NCI-H146 treated with DMSO at 0.1 percent for 48 hours (cell line): ENCODE results near the gene ZNF488.

Experiments used
- DNase-seq: peaks from one replicate; lab custom pipeline; 2025; ENCODE audit not compliant: unreplicated experiment; lab: John Stamatoyannopoulos, UW

ZNF488 gene

GRCh38 chr10:47367646-47368045, 16.4 kb downstream of the ZNF488 start:
- DNase-seq = no peak

GRCh38 chr10:47366731-47367460, 17.2 kb downstream of the ZNF488 start:
- DNase-seq = no peak

GRCh38 chr10:47366181-47366631, 17.9 kb downstream of the ZNF488 start:
- DNase-seq = no peak

- DNase-seq = no peak
Observed at GRCh38 chr10:47365431-47366180, 18.5 kb downstream of the ZNF488 start.

DNA sequence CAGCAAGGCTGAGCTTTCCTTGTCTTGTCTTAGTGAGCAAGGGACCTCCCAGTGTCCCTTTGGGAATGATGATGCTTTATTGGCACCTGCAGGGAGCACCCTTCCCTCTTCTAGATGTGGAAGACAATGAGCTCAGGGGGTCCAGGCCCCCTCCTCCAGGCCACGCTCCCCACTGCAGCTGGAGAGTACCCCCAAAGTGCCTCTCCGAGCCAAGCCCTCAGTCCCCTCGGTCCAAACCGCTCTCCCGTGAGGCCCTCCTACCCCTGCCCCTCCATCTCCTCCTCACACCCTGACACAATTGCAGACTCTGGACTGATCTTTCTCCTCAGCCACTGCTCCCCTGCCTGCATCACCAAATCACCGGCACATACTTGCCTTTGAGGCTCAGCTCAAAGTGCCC, 19.2 kb downstream of the ZNF488 start:
- no peak for DNase-seq

GRCh38 chr10:47364366-47364765, 19.7 kb downstream of the ZNF488 start:
- peak; percentile 74 for DNase-seq

DNA sequence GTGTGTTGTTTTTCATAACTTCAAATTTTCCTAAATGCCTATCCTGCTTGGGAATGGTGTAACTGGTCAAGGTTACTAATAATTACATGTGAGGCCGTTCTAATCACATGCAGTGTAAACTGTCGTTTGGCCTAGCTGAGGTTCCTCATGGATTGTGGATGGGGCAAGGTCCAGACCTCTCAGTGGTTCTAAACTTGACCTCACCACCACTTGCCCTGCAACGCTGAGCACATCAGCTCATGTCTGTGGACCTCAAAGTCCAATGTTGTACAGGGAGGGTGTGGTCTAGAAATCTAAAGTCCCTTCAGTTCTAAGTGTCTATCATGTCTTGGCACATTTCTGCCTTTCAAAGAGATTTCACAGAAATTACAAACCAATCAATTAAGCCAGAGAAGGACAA, 20.3 kb downstream of the ZNF488 start:
- no peak for DNase-seq

- no peak for DNase-seq
Observed at GRCh38 chr10:47362199-47362598, 21.9 kb downstream of the ZNF488 start.

DNA sequence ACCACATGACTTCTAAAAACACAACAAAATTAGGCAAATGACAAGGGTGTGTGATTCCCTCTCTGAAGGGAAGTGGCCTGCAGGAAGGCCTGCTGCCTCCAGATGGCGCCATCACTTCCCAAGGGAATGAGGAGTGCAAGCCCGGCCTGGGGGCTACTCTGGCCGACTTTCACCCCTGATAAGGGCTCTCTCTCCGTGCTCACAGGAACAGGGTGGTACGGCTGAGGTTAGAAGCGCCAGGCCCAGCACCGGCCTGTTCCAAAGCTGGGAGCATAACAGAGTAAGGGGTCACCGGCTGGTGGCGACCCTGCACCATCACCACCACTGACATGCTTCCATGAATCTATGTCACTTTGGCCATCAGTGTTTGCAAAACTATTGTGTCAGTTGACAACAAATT, 22.8 kb downstream of the ZNF488 start:
- DNase-seq = no peak

- no peak for DNase-seq
Observed at GRCh38 chr10:47360419-47361040, 23.6 kb downstream of the ZNF488 start.

DNA sequence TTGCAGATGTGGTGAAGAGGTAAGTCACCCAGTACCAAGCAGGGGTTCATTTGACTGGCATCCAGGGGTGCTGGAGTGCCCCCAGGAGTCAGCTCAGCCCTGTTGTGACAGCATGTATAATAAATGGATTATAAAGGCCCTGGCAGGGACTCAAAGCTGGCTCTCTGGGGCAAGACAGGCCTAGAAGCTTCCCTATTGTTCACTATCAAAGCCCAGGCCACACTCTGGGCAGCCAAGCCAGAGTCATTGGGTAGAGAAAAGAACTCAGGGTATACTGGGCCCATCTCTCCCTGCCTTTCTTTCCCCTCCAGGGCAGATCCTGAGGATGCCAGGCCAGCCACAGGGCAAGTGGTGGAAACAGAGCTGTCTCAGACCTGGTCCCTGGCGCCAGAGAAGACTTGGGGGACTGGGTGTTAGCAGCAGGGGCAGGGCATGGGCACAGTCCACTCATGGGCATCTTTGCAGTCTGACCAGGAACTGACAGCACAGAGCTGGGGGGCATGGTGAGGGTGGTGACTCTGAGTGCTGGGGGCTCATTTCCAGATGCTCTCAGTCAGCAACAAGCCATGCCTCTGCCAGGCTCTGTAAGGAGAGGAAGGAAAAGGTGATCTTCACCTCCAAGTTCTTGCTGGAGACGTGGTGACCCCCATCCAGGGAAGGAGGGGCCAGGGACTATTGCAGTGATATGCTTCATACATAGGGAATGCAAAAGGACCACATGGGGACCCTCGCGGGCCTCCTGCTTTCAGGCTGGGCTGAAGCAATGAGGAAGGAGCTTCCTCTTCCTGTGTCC, 24.3 kb downstream of the ZNF488 start:
- DNase-seq = no peak

- DNase-seq = no peak
Observed at GRCh38 chr10:47359101-47359500, 25.0 kb downstream of the ZNF488 start.

- DNase-seq = no peak
Observed at GRCh38 chr10:47358457-47358856, 25.6 kb downstream of the ZNF488 start.

GRCh38 chr10:47357911-47358310, 26.2 kb downstream of the ZNF488 start:
- no peak for DNase-seq

GRCh38 chr10:47357131-47357582, 26.9 kb downstream of the ZNF488 start:
- no peak for DNase-seq

- no peak for DNase-seq
Observed at GRCh38 chr10:47356708-47357107, 27.4 kb downstream of the ZNF488 start.

- DNase-seq = no peak
Observed at GRCh38 chr10:47354900-47355299, 29.2 kb downstream of the ZNF488 start.

GRCh38 chr10:47354165-47354564, 29.9 kb downstream of the ZNF488 start:
- no peak for DNase-seq

- no peak for DNase-seq
Observed at GRCh38 chr10:47353351-47353750, 30.7 kb downstream of the ZNF488 start.

GRCh38 chr10:47351899-47352815, 31.9 kb downstream of the ZNF488 start:
- DNase-seq = no peak
